HL-60 (cell line): ENCODE measurements around the gene UBE2J2.

Experiments used
- POLR2AphosphoS5 ChIP-seq: IDR thresholded peaks from 2 replicates; pipeline ENCODE4 v1.6.1; 2012; ENCODE audit warnings: low read depth
- TF ChIP-seq, protein P1 (sequence below): IDR thresholded peaks from one replicate; pipeline ENCODE4 v1.5.1; 2011; ENCODE audit warnings: low read length, control low read depth, inconsistent platforms; ENCODE audit not compliant: insufficient read depth

DNA sequence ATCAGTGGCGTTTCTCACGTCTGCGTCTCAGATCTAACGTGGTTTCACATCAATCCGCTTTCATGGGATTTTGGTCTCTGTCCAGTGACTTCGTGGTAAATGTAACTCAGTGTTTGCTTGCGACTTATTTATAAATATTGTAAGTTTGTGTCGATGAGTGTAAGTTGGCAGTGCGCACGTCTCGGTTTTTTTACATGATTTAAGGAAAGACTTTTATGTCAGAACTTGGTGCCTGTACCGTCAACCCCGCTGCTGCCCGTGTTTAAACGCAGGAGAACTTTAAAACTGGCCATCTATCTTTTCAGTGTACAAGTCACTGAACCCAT lies 40.1 kb downstream of the UBE2J2 start:
- TF ChIP-seq, protein P1, sequence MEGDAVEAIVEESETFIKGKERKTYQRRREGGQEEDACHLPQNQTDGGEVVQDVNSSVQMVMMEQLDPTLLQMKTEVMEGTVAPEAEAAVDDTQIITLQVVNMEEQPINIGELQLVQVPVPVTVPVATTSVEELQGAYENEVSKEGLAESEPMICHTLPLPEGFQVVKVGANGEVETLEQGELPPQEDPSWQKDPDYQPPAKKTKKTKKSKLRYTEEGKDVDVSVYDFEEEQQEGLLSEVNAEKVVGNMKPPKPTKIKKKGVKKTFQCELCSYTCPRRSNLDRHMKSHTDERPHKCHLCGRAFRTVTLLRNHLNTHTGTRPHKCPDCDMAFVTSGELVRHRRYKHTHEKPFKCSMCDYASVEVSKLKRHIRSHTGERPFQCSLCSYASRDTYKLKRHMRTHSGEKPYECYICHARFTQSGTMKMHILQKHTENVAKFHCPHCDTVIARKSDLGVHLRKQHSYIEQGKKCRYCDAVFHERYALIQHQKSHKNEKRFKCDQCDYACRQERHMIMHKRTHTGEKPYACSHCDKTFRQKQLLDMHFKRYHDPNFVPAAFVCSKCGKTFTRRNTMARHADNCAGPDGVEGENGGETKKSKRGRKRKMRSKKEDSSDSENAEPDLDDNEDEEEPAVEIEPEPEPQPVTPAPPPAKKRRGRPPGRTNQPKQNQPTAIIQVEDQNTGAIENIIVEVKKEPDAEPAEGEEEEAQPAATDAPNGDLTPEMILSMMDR, result no peak
- no peak for TF ChIP-seq POLR2AphosphoS5
